Measurements from ENCODE around the gene OSBP2.

Gene OSBP2

GRCh38 chr22:30887861-30888260, 193.2 kb downstream of the OSBP2 start:
- in situ Hi-C loops (cut with HindIII; ENCODE audit: low sequenced_read_pairs), result no loop called here

GRCh38 chr22:30889268-30889995, 194.8 kb downstream of the OSBP2 start:
- no peak overlapping the region for H3K4me3 ChIP-seq (ENCODE audit: low read depth, low read length)
- in situ Hi-C loops (cut with HindIII; ENCODE audit: low sequenced_read_pairs), result no loop called here
- no peak for DNase-seq (ENCODE audit: low read depth)
- no peak for TF ChIP-seq CTCF (IDR thresholded peaks at IDR 0.05; ENCODE audit: low read depth, low read length, missing control alignments)

More at GRCh38 chr22:30887861-30888260, 193.2 kb downstream of the OSBP2 start:
- no peak for DNase-seq (ENCODE audit: low read depth)
- TF ChIP-seq CTCF (IDR thresholded peaks at IDR 0.05; ENCODE audit: low read depth, low read length, missing control alignments), result no peak
- H3K4me3 ChIP-seq (ENCODE audit: low read depth, low read length), result no peak overlapping the region

GRCh38 chr22:30889996-30890480, 195.4 kb downstream of the OSBP2 start:
- in situ Hi-C loops (cut with HindIII; ENCODE audit: low sequenced_read_pairs), result no loop called here
- H3K4me3 ChIP-seq (ENCODE audit: low read depth, low read length), result no peak overlapping the region
- TF ChIP-seq CTCF (IDR thresholded peaks at IDR 0.05; ENCODE audit: low read depth, low read length, missing control alignments), result no peak
- no peak for DNase-seq (ENCODE audit: low read depth)

- DNase-seq (ENCODE audit: low read depth), result peak; percentile 8
- peak; percentile 80 for TF ChIP-seq CTCF (IDR thresholded peaks at IDR 0.05; ENCODE audit: low read depth, low read length, missing control alignments)
- in situ Hi-C loops (cut with HindIII; ENCODE audit: low sequenced_read_pairs), result no loop called here
- H3K4me3 ChIP-seq (ENCODE audit: low read depth, low read length), result no peak overlapping the region
These were observed 196.2 kb downstream of the OSBP2 start for GRCh38 chr22:30890686-30891442.

GRCh38 chr22:30891443-30891755, 196.7 kb downstream of the OSBP2 start:
- TF ChIP-seq CTCF (IDR thresholded peaks at IDR 0.05; ENCODE audit: low read depth, low read length, missing control alignments), result no peak
- in situ Hi-C loops (cut with HindIII; ENCODE audit: low sequenced_read_pairs), result no loop called here
- no peak for DNase-seq (ENCODE audit: low read depth)
- no peak overlapping the region for H3K4me3 ChIP-seq (ENCODE audit: low read depth, low read length)

- no peak for TF ChIP-seq CTCF (IDR thresholded peaks at IDR 0.05; ENCODE audit: low read depth, low read length, missing control alignments)
- no peak for DNase-seq (ENCODE audit: low read depth)
- no peak overlapping the region for H3K4me3 ChIP-seq (ENCODE audit: low read depth, low read length)
- in situ Hi-C loops (cut with HindIII; ENCODE audit: low sequenced_read_pairs), result no loop called here
These were observed 197.1 kb downstream of the OSBP2 start for GRCh38 chr22:30891781-30892180.

Measured in astrocyte of the cerebellum (primary cell).